Psoas muscle (tissue), 8 donors: ENCODE data around the gene ABCG2. TPM values are rescaled to one million over a fixed set of nuclear protein-coding genes. Genes with fewer than 3 reads are reported as not detected.
"Not testable (repeated sequence)": the region's sequence is repeated elsewhere in the genome, so short reads cannot be mapped to it uniquely, and the experiment has no call there.

Source experiments
- ATAC-seq, 4 donors: fragments of 200-7000 bp; cut with Tn5 transposase; one replicate each; pipeline ENCODE4 v1.9.1; 2020; ENCODE audit warnings: moderate library complexity in 3 of 4, mild to moderate bottlenecking in 2 of 4
- DNase-seq, 2 donors: peaks; one replicate each; pipeline ENCODE4 v3.0.0-alpha.2; 2020
- H3K27ac ChIP-seq: fragments of 200-600 bp; one replicate; pipeline ENCODE4 v1.8.0; 2022
- H3K27me3 ChIP-seq, 3 donors: fragments of 200-600 bp in 1 of 3; one replicate each; pipeline versions ENCODE4 v1.6.1 to v1.8.0; 2013 to 2022; ENCODE audit warnings: low read length in 2 of 3, mild to moderate bottlenecking in 2 of 3, moderate library complexity in 1 of 3; ENCODE audit not compliant: insufficient read depth in 3 of 3
- H3K36me3 ChIP-seq, 2 donors: fragments of 200-600 bp in 1 of 2; one replicate each; pipeline versions ENCODE4 v1.6.1 to v1.8.0; 2013 to 2022; ENCODE audit warnings: low read depth in 1 of 2, mild to moderate bottlenecking in 1 of 2, moderate library complexity in 1 of 2; ENCODE audit not compliant: insufficient read depth in 1 of 2
- H3K4me1 ChIP-seq: fragments of 200-600 bp; one replicate; pipeline ENCODE4 v1.8.0; 2022
- H3K4me3 ChIP-seq: fragments of 200-600 bp; one replicate; pipeline ENCODE4 v1.8.0; 2022; ENCODE audit warnings: mild to moderate bottlenecking
- H3K9me3 ChIP-seq: fragments of 200-600 bp; one replicate; pipeline ENCODE4 v1.8.0; 2022
- CTCF ChIP-seq: fragments of 200-600 bp; IDR thresholded peaks from one replicate; pipeline ENCODE4 v1.8.0; 2022; ENCODE audit warnings: antibody characterized with exemption
- WGBS, 3 donors: extraction: QIAGEN DNeasy Blood & Tissue Kit; methylation state at CpG; one replicate each; pipeline versions ENCODE4 v1.1.6 to v1.1.7; 2013; 5-methylcytosine and 5-hydroxymethylcytosine counted together
- intact Hi-C, 2 donors: fragments of 100-400 bp; cut with DNase I; formaldehyde crosslinking; loops; one replicate each; pipeline versions ENCODE4 v1.11.0 to v1.14.2; 2022
- polyA plus RNA-seq, 3 donors: library from polyadenylated mRNA; stranded (reverse); fragments of 200-250 nt; gene quantifications; one replicate each; pipeline ENCODE4 v1.2.3, GENCODE V29; 2013
- total RNA-seq, 4 donors: library from RNA; stranded (reverse); fragmentation: NEBNext Ultra II Directional in 2 of 4; extraction: Animal tissue kit (Norgen Biotek cat#: 25700) in 2 of 4; gene quantifications; one replicate each; pipeline versions ENCODE4 v1.2.1 to v1.2.4, GENCODE V29; 2021 to 2023
- donor health status: healthy with polysubstance abuse.
- donor health status: DM: no; HTN: no; CAD: no; lungs with moderate emphysema.
- donor health status: Bipolar disorder and iron deficiency.
- donor health status: healthy.
- donor health status: DM: yes; HTN: yes; CAD: no.
- donor health status: DM: no; HTN: no; CAD: no.
- donor health status: DM: no; HTN: no; CAD: no.
- donor health status: DM: yes; HTN: yes; CAD: no.

ABCG2 gene
- total and polyA plus RNA-seq, 7 donors: 0.09 to 1.8 (median 0.19) TPM

- WGBS, 3 donors: 94 to 98% (median 95%) methylated on average over 5 of the region's 5 CpGs
- Histone ChIP-seq H3K27me3 (no peaks in the 10 kb centered on the region), H3K4me1 (peaks cover 9% of the 10 kb centered on the region), H3K27ac (no peak overlapping the region), H3K36me3 (no peaks in the 10 kb centered on the region), H3K9me3 (no peaks in the 10 kb centered on the region), H3K4me3 (no peak overlapping the region)
- ATAC-seq: no peak
- intact Hi-C loops: no loop called here
- TF ChIP-seq CTCF: no peak
- no peak for DNase-seq
Measured at GRCh38 chr4:88108747-88109122, 49.7 kb downstream of the ABCG2 start.

- 89 to 93% (median 91%) methylated on average over 7 of the region's 7 CpGs for WGBS, 3 donors
- intact Hi-C loops, H3K4me3 ChIP-seq, ATAC-seq, H3K9me3 ChIP-seq, H3K4me1 ChIP-seq, H3K36me3 ChIP-seq, H3K27me3 ChIP-seq, DNase-seq: not testable (repeated sequence)
- H3K27ac ChIP-seq: peak overlapping the region; percentile 11
Measured at GRCh38 chr4:88108108-88108465, 50.4 kb downstream of the ABCG2 start.

- WGBS, 3 donors: 19 to 28% (median 27%) methylated on average over 2 of the region's 2 CpGs
Measured at GRCh38 chr4:88107406-88108107, 50.9 kb downstream of the ABCG2 start.

GRCh38 chr4:88106205-88106604 is 52.2 kb downstream of the ABCG2 start:
- no peak for TF ChIP-seq CTCF
- 90 to 92% (median 90%) methylated on average over 3 of the region's 3 CpGs for WGBS, 3 donors

More at GRCh38 chr4:88107406-88108107, 50.9 kb downstream of the ABCG2 start:
- Histone ChIP-seq H3K27me3 (no peaks in the 10 kb centered on the region), H3K9me3 (no peaks in the 10 kb centered on the region), H3K27ac (peak overlapping the region; percentile 11), H3K4me1 (peaks cover 9% of the 10 kb centered on the region), H3K4me3 (no peak overlapping the region), H3K36me3 (no peaks in the 10 kb centered on the region)
- no peak for DNase-seq
- TF ChIP-seq CTCF: no peak
- peak; percentile 65 to 90 (median 70) for ATAC-seq
- intact Hi-C loops: no loop called here

DNA sequence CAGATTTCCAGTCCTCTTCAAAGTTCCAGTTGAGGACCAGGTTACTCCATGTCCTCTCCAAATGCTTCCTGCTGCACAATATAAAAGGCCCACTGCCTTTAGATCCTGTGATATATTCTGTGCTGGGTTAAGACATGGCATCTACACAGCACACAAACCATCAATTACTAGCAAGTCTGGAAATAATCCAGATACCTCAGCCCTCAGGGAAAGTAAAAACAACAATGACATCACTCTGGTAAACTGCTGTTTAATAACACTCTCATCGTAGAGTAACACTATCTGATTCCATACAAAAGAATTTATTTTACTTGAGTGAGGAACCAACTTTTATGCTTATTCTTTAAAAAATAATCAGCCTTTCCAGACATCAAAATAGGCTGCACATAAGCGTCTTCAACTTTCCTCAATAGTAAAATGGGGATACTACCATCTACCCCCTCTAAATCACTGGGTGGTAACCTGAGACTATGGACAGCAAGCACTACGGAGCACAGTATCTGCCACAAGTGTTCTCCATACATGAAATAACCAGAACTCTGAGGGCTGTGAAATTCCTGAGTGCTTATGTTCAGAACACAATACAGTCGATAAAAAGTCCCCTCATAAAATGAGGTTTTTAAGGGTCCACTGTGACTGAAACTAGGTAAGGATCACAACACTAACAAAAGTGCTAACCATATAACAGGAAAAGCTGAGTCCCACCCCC is 53.4 kb downstream of the ABCG2 start:
- peak in 1 of 4 donors; percentile 21 for ATAC-seq
- no peak for TF ChIP-seq CTCF
- H3K4me3 ChIP-seq: no peak overlapping the region

More at GRCh38 chr4:88106205-88106604, 52.2 kb downstream of the ABCG2 start:
- Histone ChIP-seq H3K4me3 (no peak overlapping the region), H3K36me3 (no peaks in the 10 kb centered on the region), H3K27me3 (no peaks in the 10 kb centered on the region), H3K27ac (no peak overlapping the region), H3K9me3 (no peaks in the 10 kb centered on the region), H3K4me1 (peaks cover 9% of the 10 kb centered on the region)
- no peak for ATAC-seq
- intact Hi-C loops: no loop called here
- DNase-seq: no peak

More for the DNA sequence above, 53.4 kb downstream of the ABCG2 start:
- Histone ChIP-seq H3K9me3 (no peaks in the 10 kb centered on the region), H3K4me1 (peaks cover 9% of the 10 kb centered on the region), H3K36me3 (no peaks in the 10 kb centered on the region), H3K27ac (no peak overlapping the region), H3K27me3 (no peaks in the 10 kb centered on the region)
- no peak for DNase-seq
- intact Hi-C loops: no loop called here
- 32 to 45% (median 42%) methylated on average over 4 of the region's 4 CpGs for WGBS, 3 donors
